GM19324 (cell line): ENCODE measurements around the gene OSBPL5.

Source experiments
- ATAC-seq: cut with Tn5 transposase; IDR thresholded peaks from one replicate; pipeline ENCODE4 v1.9.1; 2021; ENCODE audit warnings: mild to moderate bottlenecking, moderate library complexity; ENCODE audit not compliant: unreplicated experiment, low FRiP score

The OSBPL5 gene

DNA sequence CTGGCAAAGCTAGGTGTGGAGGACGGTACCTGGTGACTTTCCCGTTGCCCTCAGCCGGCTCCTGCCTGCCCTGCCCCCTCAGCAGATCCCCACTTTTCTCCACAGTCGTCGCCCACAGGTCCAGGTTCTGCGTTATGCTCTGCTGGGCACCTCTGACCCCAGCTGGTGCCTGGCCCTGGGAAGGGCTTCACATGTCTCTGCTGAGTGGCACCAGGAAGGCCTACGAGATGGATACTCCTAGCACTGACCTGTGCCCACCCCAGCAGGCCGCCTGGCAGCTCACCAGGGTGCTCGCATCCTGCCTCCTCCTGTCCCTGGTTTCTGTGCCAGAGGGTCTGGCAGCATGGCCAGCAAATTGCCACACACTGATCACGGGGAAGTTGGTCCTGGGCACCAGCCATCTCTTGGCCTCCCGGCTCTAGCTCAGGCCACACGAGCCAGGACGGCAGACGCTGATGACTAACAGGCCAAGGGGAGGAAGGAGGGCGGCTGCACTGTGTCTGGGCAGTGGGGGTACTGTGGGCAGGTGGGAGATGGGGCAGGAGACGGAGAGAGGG lies 121.7 kb downstream of the OSBPL5 start:
- ATAC-seq, result no peak

DNA sequence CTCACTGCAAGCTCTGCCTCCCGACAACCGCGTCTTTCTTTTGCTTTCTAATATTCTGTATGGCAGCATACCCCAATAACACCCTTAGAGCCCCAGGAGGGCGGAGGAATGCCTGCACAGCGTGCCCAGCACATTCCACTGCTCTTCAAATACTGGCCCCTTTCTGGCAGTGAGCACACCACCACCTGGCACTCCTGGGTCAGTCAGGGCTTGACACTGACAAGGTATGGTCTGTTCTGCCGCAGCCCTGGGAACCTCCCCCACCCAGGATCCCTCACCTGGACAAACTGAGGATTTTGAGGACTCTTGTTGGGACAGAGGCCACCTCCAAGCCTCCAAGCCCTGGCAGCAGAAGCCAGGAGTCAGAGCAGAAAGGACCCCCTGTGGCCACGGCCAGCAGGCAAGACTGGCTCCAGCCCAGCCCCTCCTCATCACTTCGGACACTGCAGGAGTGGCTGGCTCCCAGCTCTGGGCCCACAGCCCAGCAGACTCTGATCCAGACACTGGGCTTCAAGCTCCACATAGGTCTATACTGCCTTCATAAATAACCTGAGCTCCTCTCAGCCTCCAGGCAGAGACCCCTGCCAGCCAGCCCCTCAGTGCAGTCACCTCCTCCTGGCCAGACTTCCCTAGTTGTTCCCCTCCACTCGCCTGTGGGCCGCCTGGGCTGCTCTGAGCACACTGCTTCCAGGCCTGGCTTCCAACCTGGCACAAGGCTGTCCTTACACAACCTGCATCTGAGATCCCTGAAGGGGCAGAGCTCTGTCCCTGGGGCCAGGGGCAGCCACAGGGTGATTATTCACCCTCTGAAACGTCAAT lies 122.4 kb downstream of the OSBPL5 start:
- no peak for ATAC-seq

DNA sequence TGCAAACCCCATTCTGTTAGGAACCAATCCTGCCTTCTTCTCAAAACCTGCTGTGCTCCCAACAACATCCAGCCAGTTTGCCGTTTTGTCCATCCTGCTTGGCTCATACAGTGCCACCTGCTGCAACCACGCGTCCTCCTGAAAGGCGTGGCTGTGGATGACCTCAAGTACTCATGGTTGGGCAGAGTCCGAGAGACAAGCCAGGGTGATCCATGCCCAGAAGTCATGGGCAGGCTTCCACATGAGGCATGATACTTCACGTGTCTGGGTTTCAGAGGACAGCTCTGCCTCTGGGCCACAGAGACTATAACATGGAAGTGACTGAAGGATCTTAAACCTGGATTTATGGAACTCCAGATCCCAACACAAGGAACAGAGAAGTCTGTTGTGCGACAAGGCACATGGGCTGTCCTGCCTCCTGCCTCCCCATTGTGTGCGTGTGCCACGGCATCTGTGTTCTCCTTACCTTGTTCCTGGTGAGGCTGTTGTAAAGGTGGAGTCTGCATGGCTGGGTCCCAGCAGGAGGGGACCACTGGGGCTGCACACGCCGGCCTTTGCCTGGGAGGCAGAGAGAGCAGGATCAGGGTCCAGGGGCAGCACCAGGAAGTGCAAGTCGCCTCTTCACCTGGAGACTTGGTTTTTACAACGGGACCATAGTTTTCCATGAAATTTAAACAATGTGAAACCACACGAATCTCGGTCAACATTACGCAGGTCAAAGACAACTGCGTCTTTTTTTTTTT lies 123.2 kb downstream of the OSBPL5 start:
- ATAC-seq, result no peak

DNA sequence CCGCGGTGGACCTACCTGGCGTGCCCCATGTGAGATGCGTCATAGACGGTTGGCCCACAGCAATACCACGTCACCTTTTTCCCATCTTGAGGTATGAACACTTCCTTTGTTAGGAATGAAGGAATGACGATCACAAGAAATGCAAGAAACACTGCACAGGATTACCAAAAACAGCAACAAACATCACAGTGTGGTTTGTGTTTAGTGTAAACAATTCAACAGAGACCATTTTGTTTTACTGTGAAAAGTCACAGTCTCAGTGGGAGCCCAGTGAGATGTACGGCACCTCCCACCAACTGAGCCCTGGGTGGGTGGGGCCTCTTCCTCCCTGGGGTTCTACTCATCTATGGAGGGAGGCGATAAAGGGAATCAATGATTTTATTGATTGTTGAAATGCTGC lies 124.2 kb downstream of the OSBPL5 start:
- no peak for ATAC-seq

DNA sequence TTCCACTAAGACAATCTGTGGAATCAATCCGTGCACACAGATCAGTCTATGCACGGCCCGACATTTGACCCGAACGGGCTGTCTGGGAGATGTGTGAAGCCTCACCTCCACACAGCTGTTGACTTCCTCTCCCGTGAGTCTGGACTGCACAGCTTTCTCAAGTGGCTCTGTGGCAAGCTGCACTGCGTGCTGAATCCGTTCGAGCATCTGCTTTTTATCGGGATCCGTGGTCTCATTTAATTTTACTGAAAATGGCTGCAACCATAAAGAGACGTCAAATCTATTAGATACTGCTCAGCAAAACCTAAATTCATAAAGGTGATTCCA lies 127.2 kb downstream of the OSBPL5 start:
- ATAC-seq, result no peak
